GM18951 (cell line): Measurements from ENCODE around the gene WNT5B.

Source experiments
- POLR2A ChIP-seq: IDR thresholded peaks from 4 replicates; pipeline ENCODE4 v1.6.1; 2011; ENCODE audit warnings: mild to moderate bottlenecking; ENCODE audit not compliant: insufficient read length, insufficient read depth; ENCODE audit errors: extremely low read depth
- in situ Hi-C: fragments of 300-500 bp; cut with MboI; formaldehyde crosslinking; loops from one replicate; pipeline ENCODE4 v1.12.0; 2022; ENCODE audit warnings: low sequenced_read_pairs, mixed read lengths, inconsistent platforms; ENCODE audit not compliant: unreplicated experiment

WNT5B gene

GRCh38 chr12:1642513-1642912 lies 13.5 kb downstream of the WNT5B start:
- TF ChIP-seq POLR2A, result no peak
- in situ Hi-C loops, result no loop called here

GRCh38 chr12:1643043-1643442 lies 14.0 kb downstream of the WNT5B start:
- TF ChIP-seq POLR2A, result no peak
- in situ Hi-C loops, result no loop called here

- TF ChIP-seq POLR2A, result no peak
- in situ Hi-C loops, result no loop called here
Measured at GRCh38 chr12:1643905-1644533, 15.0 kb downstream of the WNT5B start.

GRCh38 chr12:1644534-1645438 lies 15.8 kb downstream of the WNT5B start:
- in situ Hi-C loops, result loop anchor here (5.0 kb wide), 2 partner anchors 148 to 293 kb away; no protein-coding TSS in a partner anchor
- TF ChIP-seq POLR2A, result no peak

- TF ChIP-seq POLR2A, result no peak
- in situ Hi-C loops, result loop anchor here (5.0 kb wide), 2 partner anchors 146 to 291 kb away; no protein-coding TSS in a partner anchor
Measured at GRCh38 chr12:1645819-1646218, 16.8 kb downstream of the WNT5B start.

GRCh38 chr12:1646569-1647284 lies 17.7 kb downstream of the WNT5B start:
- in situ Hi-C loops, result loop anchor here (5.0 kb wide), 2 partner anchors 146 to 291 kb away; no protein-coding TSS in a partner anchor
- no peak for TF ChIP-seq POLR2A

GRCh38 chr12:1647285-1647669 lies 18.2 kb downstream of the WNT5B start:
- in situ Hi-C loops, result loop anchor here (5.0 kb wide), 2 partner anchors 145 to 290 kb away; no protein-coding TSS in a partner anchor
- no peak for TF ChIP-seq POLR2A

GRCh38 chr12:1650260-1650977 lies 21.4 kb downstream of the WNT5B start:
- no peak for TF ChIP-seq POLR2A
- in situ Hi-C loops, result no loop called here

GRCh38 chr12:1650978-1651361 lies 21.9 kb downstream of the WNT5B start:
- in situ Hi-C loops, result no loop called here
- no peak for TF ChIP-seq POLR2A

GRCh38 chr12:1651946-1652345 lies 22.9 kb downstream of the WNT5B start:
- in situ Hi-C loops, result no loop called here
- TF ChIP-seq POLR2A, result no peak

- in situ Hi-C loops, result no loop called here
- no peak for TF ChIP-seq POLR2A
Measured at GRCh38 chr12:1655225-1655788, 26.3 kb downstream of the WNT5B start.

GRCh38 chr12:1656902-1657301 lies 27.9 kb downstream of the WNT5B start:
- in situ Hi-C loops, result no loop called here
- no peak for TF ChIP-seq POLR2A
